Measurements from ENCODE around the gene SUN3. TPM values are rescaled to one million over a fixed set of nuclear protein-coding genes. Genes with fewer than 3 reads are reported as not detected.

The SUN3 gene
- total and polyA plus RNA-seq, 2 of the 13 experiments (the other 11 are each of a cell fraction or from before 2014, with no cell fraction given) = not detected

GRCh38 chr7:48063985-48064384 lies 35.1 kb upstream of the SUN3 start:
- no peak for ATAC-seq
- no peaks in the 10 kb centered on the region for H3K36me3 ChIP-seq (replicated peaks in 1 of 2; ENCODE audit: control insufficient read depth in 1 of 2, insufficient read depth in 2 of 2, low read length in 2 of 2)
- in situ Hi-C loops (cut with HindIII; ENCODE audit: extremely low pct_ligation_motif_present, low pct_unique_long_range_greater_than_20kb) = no loop called here
- H3K27me3 ChIP-seq (ENCODE audit: control insufficient read depth in 1 of 2, insufficient read depth in 2 of 2, low read length in 2 of 2) = no peaks in the 10 kb centered on the region
- no peak overlapping the region for H3K9ac ChIP-seq (ENCODE audit: insufficient read depth, low read depth, low read length)
- ChIA-PET CTCF (ENCODE audit: low intra/inter-chr PET ratio, low total read pairs) (no interaction called here), POLR2A (no interaction called here)
- H3K4me2 ChIP-seq (ENCODE audit: low read depth, low read length) = no peak overlapping the region
- no peak for FAIRE-seq
- H4K20me1 ChIP-seq (ENCODE audit: insufficient read depth, low read length) = no peaks in the 10 kb centered on the region
- intact Hi-C loops (cut with micrococcal nuclease; ENCODE audit: unreplicated experiment) = no loop called here
- H3K27ac ChIP-seq (ENCODE audit: extremely low read length, insufficient read depth, low read length) = no peak overlapping the region
- no peak for TF ChIP-seq KLF6 (CRISPR knock-in tag; IDR thresholded peaks at IDR 0.05)
- no peak for TF ChIP-seq KDM4B (CRISPR knock-in tag; IDR thresholded peaks at IDR 0.05)
- no peak for TF ChIP-seq ZNF773 (CRISPR knock-in tag; IDR thresholded peaks at IDR 0.05; ENCODE audit: borderline replicate concordance)
- TF ChIP-seq AGO2 (optimal IDR thresholded peaks at IDR 0.05; ENCODE audit: low read depth, low read length) = no peak
- TF ChIP-seq ZBTB8A (CRISPR knock-in tag; IDR thresholded peaks at IDR 0.05; ENCODE audit: borderline replicate concordance, low read depth) = no peak
- TF ChIP-seq ZNF432 (CRISPR knock-in tag; IDR thresholded peaks at IDR 0.05; ENCODE audit: borderline replicate concordance) = no peak
- TF ChIP-seq ZNF704 (CRISPR knock-in tag; IDR thresholded peaks at IDR 0.05; ENCODE audit: borderline replicate concordance) = no peak
- TF ChIP-seq ZNF788 (CRISPR knock-in tag; IDR thresholded peaks at IDR 0.05; ENCODE audit: borderline replicate concordance) = no peak
- no peak for TF ChIP-seq PHF8 (CRISPR knock-in tag; IDR thresholded peaks at IDR 0.05)
- no peak for TF ChIP-seq ZNF609 (CRISPR knock-in tag; IDR thresholded peaks at IDR 0.05; ENCODE audit: borderline replicate concordance)
- no peak for TF ChIP-seq ZNF674 (CRISPR knock-in tag; IDR thresholded peaks at IDR 0.05; ENCODE audit: low read depth)
- no peak for TF ChIP-seq FOXC1 (CRISPR knock-in tag; IDR thresholded peaks at IDR 0.05; ENCODE audit: borderline replicate concordance)
- no peak for TF ChIP-seq SPEN (CRISPR knock-in tag; IDR thresholded peaks at IDR 0.05; ENCODE audit: low read depth)
- TF ChIP-seq ZSCAN20 (CRISPR knock-in tag; IDR thresholded peaks at IDR 0.05; ENCODE audit: borderline replicate concordance) = no peak
- no peak for TF ChIP-seq PATZ1 (CRISPR knock-in tag; IDR thresholded peaks at IDR 0.05)
- no peak for TF ChIP-seq ZNF891 (CRISPR knock-in tag; IDR thresholded peaks at IDR 0.05)
- WGBS (ENCODE audit: low lambda C conversion rate) = 2% methylated on average over 1 of the region's 1 CpG
- H2AFZ ChIP-seq (ENCODE audit: low read length) = no peak overlapping the region
- no peak overlapping the region for H3K4me3 ChIP-seq (replicated peaks in 1 of 3; ENCODE audit: insufficient read depth in 1 of 3, low read depth in 2 of 3, low read length in 3 of 3)
- no TSS peak for BruUV-seq (replicated peaks)
- H3K9me3 ChIP-seq (ENCODE audit: low read length) = no peaks in the 10 kb centered on the region
- H3K4me1 ChIP-seq (ENCODE audit: insufficient read depth, low read length) = no peaks in the 10 kb centered on the region
- no peaks in the 10 kb centered on the region for H3K79me2 ChIP-seq (ENCODE audit: insufficient read depth, low read length)
- DNase-seq (ENCODE audit: low spot score) = no peak

Measured in HepG2 (cell line).